ENCODE data around the gene MTA1.
A peak's percentile ranks its signal among the peaks of the same experiment; 100 is the strongest.

DNA sequence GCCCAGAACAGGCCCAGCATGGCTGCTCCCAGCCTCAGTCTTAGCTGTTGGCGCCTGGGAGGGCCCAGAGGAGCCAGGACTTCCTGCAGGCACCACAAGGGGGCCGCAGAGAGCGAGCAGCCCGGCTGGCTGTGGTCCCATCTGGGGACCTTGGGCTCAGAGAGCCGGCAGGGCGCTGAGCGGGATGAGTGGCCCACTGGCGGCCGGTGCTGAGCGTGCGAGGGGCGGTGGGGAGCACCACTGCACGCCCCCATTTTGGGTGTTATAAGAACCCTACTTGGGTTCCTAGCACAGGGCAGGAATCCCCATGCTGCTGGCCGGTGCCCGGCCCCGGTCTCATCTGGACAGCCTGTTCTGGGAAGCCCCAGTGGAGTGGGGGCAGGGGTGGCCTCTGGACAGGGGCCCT is 29.1 kb downstream of the MTA1 start:
- TF ChIP-seq, protein P1, sequence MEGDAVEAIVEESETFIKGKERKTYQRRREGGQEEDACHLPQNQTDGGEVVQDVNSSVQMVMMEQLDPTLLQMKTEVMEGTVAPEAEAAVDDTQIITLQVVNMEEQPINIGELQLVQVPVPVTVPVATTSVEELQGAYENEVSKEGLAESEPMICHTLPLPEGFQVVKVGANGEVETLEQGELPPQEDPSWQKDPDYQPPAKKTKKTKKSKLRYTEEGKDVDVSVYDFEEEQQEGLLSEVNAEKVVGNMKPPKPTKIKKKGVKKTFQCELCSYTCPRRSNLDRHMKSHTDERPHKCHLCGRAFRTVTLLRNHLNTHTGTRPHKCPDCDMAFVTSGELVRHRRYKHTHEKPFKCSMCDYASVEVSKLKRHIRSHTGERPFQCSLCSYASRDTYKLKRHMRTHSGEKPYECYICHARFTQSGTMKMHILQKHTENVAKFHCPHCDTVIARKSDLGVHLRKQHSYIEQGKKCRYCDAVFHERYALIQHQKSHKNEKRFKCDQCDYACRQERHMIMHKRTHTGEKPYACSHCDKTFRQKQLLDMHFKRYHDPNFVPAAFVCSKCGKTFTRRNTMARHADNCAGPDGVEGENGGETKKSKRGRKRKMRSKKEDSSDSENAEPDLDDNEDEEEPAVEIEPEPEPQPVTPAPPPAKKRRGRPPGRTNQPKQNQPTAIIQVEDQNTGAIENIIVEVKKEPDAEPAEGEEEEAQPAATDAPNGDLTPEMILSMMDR (IDR thresholded peaks at IDR 0.05) = peak; percentile 68 to 85 (median 78)
- TF ChIP-seq POLR2A (IDR thresholded peaks at IDR 0.05) = no peak

All from Peyer's patch (tissue), 4 donors.